Gastrocnemius medialis (tissue), 4 donors: ENCODE data around the gene SLC2A5.

Source experiments
- POLR2A ChIP-seq, 2 donors: fragments of 450-650 bp; IDR thresholded peaks; one replicate each; pipeline ENCODE4 v1.6.1; 2017; ENCODE audit warnings: antibody characterized with exemption in 2 of 2, mild to moderate bottlenecking in 2 of 2, moderate library complexity in 2 of 2
- TF ChIP-seq, protein P1 (sequence below), 5 experiments: fragments of 450-650 bp in 3 of 5; fragments of 200-600 bp in 2 of 5; sonication (generic) in 2 of 5; IDR thresholded peaks in 4 of 5; conservative IDR thresholded peaks in 1 of 5; 1 replicate in 4 of 5; 2 replicates in 1 of 5; pipeline ENCODE4 v1.5.1; 2016 to 2019; ENCODE audit warnings: antibody characterized with exemption in 5 of 5, mild to moderate bottlenecking in 3 of 5, moderate library complexity in 3 of 5

GRCh38 chr1:9040659-9041030 lies 28.8 kb downstream of the SLC2A5 start:
- TF ChIP-seq, protein P1, sequence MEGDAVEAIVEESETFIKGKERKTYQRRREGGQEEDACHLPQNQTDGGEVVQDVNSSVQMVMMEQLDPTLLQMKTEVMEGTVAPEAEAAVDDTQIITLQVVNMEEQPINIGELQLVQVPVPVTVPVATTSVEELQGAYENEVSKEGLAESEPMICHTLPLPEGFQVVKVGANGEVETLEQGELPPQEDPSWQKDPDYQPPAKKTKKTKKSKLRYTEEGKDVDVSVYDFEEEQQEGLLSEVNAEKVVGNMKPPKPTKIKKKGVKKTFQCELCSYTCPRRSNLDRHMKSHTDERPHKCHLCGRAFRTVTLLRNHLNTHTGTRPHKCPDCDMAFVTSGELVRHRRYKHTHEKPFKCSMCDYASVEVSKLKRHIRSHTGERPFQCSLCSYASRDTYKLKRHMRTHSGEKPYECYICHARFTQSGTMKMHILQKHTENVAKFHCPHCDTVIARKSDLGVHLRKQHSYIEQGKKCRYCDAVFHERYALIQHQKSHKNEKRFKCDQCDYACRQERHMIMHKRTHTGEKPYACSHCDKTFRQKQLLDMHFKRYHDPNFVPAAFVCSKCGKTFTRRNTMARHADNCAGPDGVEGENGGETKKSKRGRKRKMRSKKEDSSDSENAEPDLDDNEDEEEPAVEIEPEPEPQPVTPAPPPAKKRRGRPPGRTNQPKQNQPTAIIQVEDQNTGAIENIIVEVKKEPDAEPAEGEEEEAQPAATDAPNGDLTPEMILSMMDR (IDR thresholded peaks at IDR 0.05 in 4 of 5, conservative IDR thresholded peaks at IDR 0.05 in 1 of 5) = no peak
- no peak for TF ChIP-seq POLR2A (IDR thresholded peaks at IDR 0.05)
